ENCODE results near the gene MUC4.

- no peak for TF ChIP-seq POLR2A (IDR thresholded peaks at IDR 0.05)
- TF ChIP-seq CTCF (IDR thresholded peaks at IDR 0.05) = no peak
Measured at GRCh38 chr3:195746751-195747150, 65.0 kb downstream of the MUC4 start.

All from Peyer's patch (tissue), 4 donors.